H1 (cell line): ENCODE data around the gene HARS1. TPM values are rescaled to one million over a fixed set of nuclear protein-coding genes. Genes with fewer than 3 reads are reported as not detected.
A peak's percentile ranks its signal among the peaks of the same experiment; 100 is the strongest.

ENCODE experiments used
- ASH2L ChIP-seq: fragments of 200-600, 300-600 bp; sonication (generic); IDR thresholded peaks from one replicate; pipeline ENCODE4 v1.7.1; 2017; ENCODE audit warnings: low read length
- TBP ChIP-seq: IDR thresholded peaks from 2 replicates; pipeline ENCODE4 v1.6.1; 2011; ENCODE audit warnings: low read depth, low read length, improper control_type of control experiment
- polyA plus RNA-seq, 7 experiments: library from polyadenylated mRNA; depleted of rRNA in 3 of 7; stranded (reverse) in 5 of 7; unstranded in 2 of 7; fragments of >200 nt in 5 of 7; fragments of 200-250 nt in 2 of 7; gene quantifications; 1 replicate in 5 of 7; 2 replicates in 1 of 7; 4 replicates in 1 of 7; pipeline versions ENCODE4 v1.2.1 to v1.2.3, GENCODE V29; 2011 to 2013; ENCODE audit warnings: missing spikeins in 2 of 7, mixed read lengths in 2 of 7
- total RNA-seq: library from RNA; stranded (reverse); fragmentation: NEBNext Ultra II Directional; extraction: Animal tissue kit (Norgen Biotek cat#: 25700); gene quantifications from 2 replicates; pipeline ENCODE4 v1.2.1, GENCODE V29; 2021
- TF ChIP-seq, protein P1 (sequence below): IDR thresholded peaks from 2 replicates; pipeline ENCODE4 v1.6.1; 2011; ENCODE audit warnings: low read depth, mild to moderate bottlenecking, low read length; ENCODE audit not compliant: insufficient read depth

Gene HARS1
- total and polyA plus RNA-seq, 2 of the 8 experiments (the other 6 are each of a cell fraction or from before 2014, with no cell fraction given), result 27.8 to 56.8 TPM

DNA sequence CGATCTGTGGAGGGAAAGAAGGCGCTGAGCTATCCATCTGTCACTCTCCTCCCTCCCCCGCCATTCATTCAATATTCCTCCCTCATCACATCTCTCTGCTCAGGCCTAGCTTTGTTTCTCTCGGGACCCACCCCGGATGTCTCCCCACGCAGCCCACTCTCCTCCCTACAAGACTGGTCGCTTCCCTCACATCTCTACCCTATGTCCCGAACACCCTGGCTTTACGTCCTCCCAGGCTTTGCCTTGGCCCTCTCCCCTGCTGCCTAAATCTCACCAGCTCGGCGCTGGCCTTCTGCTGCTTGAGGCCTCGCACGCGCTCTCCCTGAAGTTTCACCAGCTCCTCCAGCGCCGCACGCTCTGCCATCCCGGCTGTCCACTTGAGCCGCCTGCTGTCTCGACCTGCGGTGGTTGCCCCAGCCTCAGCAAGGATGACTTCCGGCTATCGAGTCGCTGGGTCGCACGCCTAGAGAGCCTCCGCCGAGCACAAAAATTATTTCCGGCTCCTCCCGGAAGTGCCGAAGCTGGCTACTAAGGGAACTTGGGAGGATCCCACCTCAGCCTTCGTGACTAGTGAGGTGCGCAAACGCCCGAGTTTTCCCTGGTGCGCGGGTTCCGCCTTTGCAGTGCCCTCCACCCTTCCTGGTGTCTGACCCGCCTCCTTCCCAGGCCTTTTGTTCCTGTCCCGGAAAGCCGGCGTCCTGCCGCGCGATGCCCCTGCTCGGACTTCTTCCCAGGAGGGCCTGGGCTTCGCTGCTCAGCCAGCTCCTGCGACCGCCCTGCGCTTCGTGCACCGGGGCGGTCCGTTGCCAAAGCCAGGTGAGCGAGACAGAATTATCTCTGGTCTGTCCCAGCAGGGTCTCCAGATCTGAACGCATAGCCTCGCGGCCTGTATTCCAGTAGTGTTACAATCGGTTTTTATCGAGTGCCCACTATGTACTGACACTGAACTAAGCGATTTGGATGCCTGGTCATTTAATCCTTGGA lies at the start of gene HARS1, which contains the start of gene HARS2 (continued):
- TF ChIP-seq, protein P1, sequence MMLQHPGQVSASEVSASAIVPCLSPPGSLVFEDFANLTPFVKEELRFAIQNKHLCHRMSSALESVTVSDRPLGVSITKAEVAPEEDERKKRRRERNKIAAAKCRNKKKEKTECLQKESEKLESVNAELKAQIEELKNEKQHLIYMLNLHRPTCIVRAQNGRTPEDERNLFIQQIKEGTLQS, result no peak
- TF ChIP-seq TBP (peak; percentile 74), ASH2L (peak; percentile 91)
